HG02678 (cell line): ENCODE data around the gene TNS1.
"Not testable (repeated sequence)": the region's sequence is repeated elsewhere in the genome, so short reads cannot be mapped to it uniquely, and the experiment has no call there.

Source experiments
- ATAC-seq: cut with Tn5 transposase; IDR thresholded peaks from one replicate; pipeline ENCODE4 v1.9.1; 2021; ENCODE audit warnings: mild to moderate bottlenecking, moderate library complexity; ENCODE audit not compliant: unreplicated experiment

The TNS1 gene

DNA sequence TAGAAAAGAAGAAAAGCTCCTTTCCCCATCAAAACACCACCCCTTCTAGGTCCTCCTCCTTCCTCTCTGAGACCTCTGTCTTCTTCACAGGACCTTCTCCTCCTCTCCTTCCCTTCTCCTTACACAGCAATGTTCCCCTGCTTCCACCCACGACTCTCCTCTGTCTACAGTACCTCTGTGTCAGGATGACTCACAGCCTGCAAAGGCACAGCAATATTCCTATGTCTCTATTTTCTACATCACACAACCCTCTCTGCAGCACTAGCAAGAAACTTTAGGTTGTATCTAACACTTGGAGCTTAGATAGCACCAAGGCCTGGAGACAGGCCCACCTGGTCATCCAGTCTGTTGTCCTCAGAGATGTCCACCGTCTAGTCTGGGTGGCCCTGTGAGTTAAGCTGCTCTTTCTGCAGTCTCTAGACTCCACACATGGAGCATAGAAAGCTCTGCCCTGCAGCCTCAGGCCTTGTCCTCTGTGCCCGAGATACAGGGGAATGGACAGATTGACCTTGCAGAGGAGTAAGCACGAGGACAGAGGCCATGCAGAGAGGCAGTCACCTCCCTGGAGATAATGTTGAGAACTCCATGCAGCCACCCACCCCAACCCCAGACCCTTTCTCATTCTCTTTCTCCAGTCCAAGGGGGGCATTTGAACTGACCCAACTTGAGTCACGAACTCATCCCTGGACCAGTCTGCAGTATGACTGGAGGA is 212.0 kb downstream of the TNS1 start:
- peak; percentile 7 for ATAC-seq

DNA sequence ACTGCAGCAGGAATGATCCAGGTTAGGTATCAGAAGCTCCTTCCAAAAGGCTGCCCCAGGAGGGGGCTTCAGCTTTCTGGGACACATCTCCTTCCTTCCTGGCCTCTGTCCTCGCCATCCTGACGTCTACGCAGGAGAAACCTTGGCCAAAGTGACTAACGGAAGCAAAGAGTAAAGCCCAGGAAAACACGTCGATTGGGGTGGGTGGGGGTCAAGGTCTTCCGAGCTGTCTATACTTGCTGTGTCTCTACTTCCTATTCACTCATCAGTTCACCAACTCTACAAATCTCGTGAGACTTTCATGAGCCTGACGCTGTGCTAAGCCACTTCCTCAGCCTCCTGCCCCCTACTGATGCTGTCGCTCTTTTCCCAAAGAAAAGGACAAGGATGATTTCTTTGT is 212.6 kb downstream of the TNS1 start:
- ATAC-seq: peak; percentile 70

DNA sequence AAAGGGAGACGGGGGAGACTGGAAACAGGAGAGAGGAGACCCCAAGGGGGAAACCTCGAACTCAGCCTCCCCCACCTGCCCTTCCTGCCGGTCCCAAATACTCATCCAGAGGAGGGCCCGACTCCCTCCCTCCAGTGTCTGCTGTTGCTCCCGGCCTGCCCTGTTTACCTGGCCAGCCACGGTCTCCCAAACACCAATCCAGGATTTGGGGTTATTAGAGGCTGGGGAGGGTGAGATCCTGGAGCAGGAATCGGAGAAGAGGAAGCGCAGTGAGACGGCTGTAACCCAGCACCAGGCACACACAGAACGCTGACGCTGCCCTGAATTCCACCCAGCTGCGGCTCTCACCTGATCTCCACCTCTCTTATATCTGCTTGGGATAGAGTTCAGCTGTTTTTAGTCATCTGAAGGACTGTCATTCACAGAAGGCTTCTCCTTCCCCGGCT is 213.0 kb downstream of the TNS1 start:
- no peak for ATAC-seq

DNA sequence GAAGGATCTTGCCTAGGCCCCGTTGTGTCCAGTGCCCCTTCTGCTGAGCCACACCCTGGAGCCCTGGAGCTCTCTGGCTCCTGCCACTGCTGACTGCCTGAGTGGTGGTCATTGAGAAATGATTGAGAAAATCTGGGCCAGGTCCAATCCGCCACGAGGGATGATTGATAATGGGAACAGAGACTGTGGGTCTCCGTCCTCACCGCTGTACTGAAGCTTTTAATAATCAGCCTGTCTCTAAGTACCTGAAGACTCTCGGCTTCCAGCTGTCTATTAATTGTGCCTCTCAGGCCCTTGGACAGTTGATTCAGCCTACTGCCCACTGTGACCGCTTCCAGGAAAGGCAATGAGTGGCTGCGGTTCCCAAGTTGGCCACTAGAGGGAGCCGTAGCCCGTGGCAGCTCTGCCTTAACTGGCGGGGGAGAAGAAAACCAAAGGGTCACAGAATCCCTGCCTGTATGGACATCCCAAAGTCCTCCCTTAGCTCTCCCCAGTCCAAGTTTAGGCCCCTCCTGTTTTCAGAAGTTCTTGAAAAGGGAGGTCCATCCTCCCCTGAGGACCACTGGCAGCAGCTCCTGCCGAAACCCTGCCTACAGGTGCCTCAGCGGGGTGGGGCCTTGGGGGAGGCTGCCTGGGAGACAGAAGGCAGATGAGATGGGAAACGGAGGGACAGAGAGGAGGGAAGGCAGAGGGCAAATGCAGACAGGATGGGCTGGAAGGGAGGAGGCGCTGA is 213.6 kb downstream of the TNS1 start:
- peak; percentile 52 for ATAC-seq

DNA sequence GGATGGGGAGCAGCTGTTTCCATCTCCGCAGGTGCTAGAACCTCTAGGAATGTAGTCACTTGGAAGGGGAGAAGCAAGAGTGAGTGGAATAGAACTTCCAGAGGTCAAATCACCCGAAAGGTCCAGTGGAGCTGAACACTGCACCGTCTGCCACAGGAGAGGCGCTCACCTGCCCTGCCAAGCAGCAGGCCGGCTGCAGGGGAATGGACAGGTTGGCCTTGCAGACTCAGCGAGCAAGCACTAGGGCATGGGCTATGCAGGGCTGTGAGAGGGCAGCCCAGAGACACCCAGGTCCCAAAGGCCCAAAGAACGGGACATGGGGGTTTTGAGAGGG is 214.2 kb downstream of the TNS1 start:
- ATAC-seq: no peak

DNA sequence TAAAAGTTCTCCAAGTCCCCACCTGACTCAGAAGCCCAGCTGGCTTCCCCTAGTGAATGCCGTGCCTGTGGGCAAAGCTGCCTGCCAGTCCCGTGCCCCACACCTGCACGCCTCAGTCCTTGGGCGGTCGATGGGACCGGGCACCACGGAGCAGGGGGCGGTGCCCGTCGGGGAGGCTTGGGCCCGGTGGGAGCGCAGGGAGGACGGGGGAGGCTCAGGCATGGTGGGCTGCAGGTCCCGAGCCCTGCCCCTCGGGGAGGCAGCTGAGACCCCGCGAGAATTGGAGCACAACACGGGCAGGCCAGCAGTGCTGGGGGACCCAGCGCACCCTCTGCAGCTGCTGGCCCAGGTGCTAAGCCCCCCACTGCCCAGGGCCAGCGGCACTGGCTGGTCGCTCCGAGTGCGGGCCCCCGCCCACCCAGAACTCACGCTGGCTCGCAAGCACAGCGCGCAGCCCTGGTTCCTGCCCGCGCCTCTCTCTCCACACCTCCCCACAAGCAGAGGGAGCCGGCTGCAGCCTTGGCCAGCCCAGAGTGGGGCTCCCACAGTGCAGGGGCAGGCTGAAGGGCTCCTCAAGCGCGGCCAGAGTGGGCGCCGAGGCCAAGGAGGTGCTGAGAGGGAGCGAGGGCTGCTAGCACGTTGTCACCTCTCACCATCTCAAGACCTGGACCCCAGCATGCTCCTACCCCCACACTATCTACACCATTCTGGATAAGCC is 215.5 kb downstream of the TNS1 start:
- no peak for ATAC-seq

DNA sequence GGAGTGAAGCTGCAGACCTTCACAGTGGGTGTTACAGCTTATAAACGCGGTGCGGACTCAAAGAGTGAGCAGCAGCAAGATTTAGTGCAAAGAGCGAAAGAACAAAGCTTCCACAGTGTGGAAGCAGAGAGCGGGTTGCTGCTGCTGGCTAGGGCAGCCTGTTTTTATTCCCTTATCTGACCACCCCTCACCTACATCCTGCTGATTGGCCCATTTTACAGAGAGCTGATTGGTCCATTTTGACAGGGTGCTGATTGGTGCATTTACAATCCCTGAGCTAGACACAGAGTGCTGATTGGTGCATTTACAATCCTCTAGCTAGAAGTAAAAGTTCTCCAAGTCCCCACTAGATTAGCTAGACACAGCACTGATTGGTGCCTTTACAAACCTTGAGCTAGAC is 216.2 kb downstream of the TNS1 start:
- ATAC-seq: not testable (repeated sequence)

DNA sequence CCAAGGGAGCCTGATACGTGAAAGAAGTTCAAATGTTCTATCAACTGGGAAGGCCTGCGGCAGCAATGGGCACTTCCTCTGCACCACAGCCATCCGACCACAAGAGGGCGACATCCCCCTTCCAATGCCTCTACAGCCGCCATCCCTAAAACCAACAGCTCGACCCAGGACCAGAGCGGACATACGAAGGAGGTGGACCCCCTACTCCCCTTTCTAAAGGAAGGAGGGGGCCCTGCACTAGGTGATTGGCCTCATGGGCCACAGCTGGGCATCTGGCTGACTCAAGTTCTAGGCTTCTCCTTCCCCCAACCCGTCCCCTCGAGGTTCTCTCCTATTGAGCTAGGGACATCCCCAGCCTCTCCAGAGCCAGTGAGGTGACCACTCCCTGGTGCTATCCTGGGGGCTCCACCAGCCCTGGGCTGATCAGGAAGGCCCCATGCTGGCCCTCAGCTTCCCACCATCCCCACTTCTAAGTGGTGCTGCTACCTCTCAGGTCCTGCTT is 217.2 kb downstream of the TNS1 start:
- ATAC-seq: no peak

DNA sequence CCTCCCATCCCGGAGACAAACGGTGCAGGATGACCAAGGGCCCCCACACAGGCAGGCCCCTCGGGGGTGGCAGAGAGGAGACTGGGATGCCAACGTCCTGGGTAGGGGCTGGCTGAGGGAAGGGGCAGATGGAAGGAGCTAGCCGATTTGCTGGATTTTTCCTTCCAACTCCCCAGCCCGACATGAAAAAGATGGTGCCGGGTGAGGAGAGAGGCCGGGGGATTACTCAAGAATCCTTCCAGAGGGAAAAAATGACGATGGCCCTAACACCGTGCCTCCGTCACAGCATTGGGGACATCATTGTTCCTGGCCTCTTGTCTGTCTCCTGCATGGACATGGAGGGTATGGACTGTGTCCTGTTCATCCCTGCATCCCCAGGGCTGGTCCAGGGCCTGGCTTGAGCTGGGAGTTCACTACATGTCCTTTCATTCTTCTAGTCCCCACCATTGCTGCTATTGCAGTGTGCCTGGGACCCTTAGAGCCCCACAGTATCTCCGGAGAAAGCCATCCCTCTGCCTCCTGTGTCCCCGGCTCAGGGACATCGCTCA is 217.7 kb downstream of the TNS1 start:
- ATAC-seq: no peak

DNA sequence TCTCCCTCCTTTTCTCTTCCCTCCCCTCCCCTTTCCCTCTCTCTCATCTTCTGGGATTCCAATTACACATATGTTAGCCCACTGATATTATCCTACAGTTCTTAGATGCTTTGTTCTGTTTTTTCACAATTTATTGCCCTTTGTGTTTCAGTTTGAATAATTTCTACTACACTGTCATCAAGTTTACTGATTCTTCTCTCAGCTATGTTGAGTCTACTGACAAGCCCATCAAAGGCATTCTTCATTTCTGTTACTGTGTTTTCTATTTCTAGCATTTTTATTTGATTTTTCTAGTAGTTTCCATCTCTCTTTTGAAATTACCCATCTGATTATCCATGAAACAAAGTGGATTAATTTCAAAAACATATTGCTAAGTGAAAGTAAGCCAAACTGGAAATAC is 219.6 kb downstream of the TNS1 start:
- no peak for ATAC-seq

DNA sequence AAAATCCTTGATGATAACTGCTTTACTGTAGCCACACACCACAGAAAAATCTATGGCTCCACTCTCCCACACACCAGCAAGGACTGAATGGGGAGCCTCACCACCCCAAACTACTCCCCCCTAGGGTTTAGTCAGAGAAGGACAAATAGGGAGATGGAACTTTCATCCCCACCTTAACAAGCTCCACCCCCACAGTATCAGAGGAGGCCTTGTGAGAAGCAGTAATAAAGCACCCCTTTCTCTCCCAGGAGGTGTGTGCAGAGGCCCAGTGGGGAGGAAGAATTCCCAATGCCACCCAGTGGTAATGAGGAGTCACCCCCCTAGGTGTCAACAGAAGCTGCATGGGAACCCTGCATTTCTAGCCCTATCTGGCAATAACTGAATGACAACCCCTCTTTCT is 224.9 kb downstream of the TNS1 start:
- no peak for ATAC-seq

DNA sequence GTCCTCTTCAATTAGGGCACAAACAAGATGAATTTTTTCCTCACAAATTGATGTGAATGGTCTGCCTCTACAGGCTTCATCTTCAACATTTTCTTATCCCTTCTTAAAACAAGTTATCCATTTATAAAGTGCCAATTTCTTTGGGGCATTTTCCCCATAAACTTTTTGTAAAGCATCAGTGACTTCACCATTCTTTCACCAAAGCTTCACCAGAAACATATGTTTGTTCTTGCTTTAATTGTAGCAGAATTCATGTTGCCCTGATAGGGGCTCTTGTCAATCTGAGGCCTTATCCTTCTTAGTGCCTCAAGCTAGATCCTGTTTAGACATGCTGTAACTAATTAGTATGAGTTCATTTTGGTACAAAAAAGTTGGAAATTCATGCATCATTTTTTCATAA is 226.2 kb downstream of the TNS1 start:
- no peak for ATAC-seq

DNA sequence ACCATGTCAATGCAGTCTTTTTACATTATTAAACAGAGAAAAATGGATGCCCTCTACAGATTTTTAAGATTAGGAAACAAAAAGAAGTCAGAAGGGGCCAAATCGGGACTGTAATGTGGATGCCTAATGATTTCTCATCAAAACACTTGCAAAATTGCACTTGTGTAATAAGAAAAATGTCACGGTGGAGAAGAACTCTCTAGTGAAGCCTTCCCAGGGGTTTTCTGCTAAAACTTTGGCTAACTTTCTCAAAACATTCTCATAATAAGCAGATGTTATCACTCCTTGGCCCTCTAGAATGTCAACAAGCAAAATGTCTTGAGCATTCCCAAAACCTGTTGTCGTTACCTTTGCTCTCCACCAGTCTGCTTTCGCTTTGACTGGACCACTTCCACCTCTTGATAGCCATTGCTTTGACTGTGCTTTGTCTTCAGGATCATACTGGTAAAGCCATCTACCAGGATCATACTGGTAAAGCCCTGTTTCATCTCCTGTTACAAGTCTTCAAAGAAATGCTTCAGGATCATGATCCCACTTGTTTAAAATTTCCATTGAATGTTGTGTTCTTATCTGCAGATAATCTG is 226.8 kb downstream of the TNS1 start:
- no peak for ATAC-seq

DNA sequence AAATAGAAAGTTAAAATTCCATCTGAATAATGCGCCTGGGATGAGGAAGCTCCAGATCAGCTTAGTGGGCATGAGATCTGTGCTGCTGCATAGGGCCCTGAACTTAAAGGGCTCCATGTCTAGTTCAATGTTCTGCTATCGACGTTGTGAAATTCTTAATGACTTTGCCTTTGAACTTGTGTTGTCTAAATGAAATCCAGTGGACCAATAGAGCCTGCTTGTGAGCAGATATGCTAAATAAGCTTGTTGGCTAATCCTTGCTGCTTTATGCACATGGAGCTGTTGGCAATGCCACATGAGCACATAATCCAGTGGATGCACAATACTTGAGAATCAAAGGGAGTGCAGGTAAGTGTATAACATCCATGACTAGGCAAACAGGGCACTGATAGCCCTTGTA is 228.6 kb downstream of the TNS1 start:
- ATAC-seq: no peak

DNA sequence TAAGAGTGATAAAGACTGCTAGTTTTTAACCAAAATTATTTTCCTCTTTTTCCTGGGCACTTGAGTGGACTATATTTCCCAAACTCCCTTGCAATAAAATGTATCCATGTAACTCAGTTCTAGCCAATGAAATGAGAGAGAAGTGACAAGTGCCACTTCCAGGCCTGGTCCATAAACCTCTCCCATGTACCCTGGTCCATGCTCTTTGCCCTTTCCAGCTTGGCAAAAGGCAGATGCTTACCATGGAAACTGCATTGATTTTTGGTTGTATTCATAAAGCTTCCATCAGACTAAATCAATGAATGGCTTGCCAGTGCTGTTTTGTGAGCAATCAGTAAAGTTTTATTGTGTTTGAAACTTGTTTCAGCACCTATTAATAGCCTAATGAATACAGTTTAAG is 229.3 kb downstream of the TNS1 start:
- no peak for ATAC-seq

DNA sequence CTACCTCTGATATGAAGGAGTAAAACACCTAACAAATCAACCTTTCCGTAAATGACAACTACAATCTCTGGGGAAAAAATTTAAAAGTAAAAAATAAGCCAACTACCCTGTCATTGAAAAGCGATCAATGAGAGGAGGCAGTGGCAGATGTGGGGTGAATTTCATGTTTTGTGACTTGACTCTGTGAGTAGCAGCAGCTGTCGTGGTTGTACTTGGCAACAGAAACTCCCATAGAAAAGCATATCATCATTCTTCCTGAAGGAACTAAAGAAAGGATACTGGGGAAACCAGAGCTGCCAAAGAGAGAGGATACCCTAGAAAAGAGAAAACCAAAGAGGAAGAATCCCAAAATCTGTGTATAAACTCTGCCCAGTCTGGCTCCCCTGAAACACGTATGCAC is 236.4 kb downstream of the TNS1 start:
- no peak for ATAC-seq

DNA sequence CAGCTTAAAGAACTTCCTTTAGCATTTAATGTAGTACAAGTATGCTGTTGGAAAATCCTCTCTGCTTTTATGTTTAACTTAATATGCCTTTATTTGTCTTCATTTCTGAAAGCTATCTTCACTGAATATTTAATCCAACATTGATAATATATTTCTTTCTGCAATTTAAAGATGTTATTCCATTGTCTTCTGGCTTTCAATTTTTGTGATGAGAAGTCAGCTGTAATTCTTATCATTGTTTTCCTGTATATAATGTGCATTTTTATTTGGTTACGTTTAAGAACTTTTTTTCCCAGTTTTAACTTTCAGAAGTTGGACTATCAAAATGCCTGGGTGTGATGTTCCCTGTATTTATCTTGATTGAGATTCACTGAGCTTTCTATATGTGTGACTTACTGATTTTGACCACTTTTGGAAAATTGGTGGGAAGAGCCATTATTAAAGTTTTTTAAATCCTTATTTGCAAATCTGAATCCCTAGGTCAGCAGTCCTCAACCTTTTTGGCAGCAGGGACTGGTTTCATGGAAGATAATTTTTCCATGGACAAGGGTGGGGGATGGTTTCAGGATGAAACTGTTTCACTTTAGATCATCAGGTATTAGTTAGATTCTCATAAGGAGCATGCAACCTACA is 241.0 kb downstream of the TNS1 start:
- ATAC-seq: no peak

DNA sequence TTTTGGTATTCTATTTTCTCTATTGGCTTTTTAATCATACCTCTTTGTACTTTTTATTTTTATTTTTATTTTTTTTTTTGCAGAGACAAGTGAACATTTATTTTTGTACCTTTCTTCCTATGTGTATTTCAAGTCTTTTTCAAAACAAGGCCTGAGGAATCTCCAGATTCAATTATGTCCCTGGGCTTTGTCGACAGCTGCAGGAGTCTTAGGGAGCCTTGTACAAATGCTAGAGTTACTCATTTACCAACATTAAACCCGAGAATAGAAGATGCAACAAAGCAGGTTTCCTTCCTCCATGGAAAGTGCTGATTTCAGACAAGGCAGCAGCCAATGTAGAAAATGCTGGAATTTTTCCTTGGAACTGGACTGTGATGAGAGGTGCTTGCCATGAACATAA is 242.8 kb downstream of the TNS1 start:
- ATAC-seq: no peak

DNA sequence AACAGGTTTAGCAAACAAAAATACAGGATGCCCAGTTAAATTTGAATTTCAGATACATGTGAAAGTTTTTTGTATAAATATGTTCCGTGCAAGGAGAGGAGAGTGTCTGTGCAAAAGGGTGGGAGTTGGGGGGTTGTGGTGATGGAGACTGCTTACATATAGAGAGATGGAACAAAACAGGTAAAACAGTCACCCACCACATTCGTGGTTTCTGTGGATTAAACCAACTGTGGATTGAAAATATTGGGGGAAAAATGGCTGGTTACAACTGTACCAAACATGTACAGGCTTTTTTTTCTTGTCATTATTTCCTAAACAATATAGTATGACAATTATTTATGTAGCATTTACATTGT is 245.7 kb downstream of the TNS1 start:
- no peak for ATAC-seq

DNA sequence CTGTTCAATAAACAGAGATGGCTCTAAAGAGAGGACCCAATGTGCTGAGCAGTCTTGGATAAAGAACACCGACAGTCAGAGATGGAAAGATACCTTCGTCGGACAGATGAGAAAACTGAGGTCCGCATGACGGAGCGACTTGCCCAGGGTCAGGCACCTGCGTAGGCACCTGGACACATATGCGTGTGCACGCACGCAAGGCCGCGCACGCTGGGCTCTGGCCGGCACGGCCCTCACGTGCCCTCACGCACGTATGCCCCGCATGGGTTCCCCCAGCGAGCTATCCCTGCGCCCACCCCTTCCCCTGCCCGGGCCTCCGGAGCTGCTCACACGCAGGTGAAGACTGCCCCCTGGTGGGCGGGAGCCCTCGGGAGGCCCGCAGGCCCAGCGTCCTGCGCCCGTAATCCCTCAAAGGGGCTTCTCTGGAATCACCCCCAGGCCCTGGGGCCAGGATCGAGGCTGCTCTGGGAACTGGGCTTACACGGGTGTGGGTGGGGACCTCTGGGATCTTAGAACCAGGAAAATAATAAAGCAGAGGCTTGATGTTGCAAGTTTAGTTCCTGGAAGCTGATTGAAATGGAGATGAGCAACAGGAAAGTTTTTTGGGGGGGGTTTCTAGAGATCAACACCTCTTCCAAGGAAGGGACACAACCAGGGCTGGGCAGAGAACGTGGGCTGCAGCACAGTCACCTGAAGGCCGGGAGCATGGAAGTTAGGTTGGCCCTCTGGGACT is 246.3 kb downstream of the TNS1 start:
- no peak for ATAC-seq
